ENCODE measurements around the gene RASGRF1.
"Not testable (repeated sequence)": the region's sequence is repeated elsewhere in the genome, so short reads cannot be mapped to it uniquely, and the experiment has no call there.

RASGRF1 gene

DNA sequence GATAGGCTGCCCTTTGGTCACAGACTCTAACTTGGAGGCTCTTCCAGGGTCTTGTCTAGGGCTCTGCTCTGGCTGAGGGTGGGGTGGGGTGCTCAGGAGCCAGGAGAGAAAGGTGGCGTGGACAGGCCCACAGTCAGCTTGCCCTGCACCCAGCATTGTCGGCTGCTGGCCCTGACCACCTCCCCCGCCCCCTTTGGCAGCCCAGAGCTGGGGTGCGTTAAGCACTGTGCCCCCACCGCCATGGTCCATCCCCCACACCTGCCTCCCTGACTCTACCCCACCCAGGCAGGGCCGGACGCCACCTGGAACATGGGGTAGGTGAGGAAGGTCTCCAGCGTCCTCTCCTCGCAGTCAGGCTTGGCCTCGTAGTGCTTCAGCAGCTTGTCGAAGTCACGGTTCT, 58.8 kb downstream of the RASGRF1 start:
- Mint-ChIP-seq H3K9me3 (no peaks in the 10 kb centered on the region), H3K27me3 (peaks cover 24 to 30% of the 10 kb centered on the region in 2 donors), H3K4me1 (no peaks in the 10 kb centered on the region), H3K36me3 (peaks cover 0 to 4% of the 10 kb centered on the region in 2 donors), H3K27ac (no peak overlapping the region), H3K4me3 (no peak overlapping the region)
- DNase-seq (no peak), ATAC-seq (replicated peaks) (no peak)

DNA sequence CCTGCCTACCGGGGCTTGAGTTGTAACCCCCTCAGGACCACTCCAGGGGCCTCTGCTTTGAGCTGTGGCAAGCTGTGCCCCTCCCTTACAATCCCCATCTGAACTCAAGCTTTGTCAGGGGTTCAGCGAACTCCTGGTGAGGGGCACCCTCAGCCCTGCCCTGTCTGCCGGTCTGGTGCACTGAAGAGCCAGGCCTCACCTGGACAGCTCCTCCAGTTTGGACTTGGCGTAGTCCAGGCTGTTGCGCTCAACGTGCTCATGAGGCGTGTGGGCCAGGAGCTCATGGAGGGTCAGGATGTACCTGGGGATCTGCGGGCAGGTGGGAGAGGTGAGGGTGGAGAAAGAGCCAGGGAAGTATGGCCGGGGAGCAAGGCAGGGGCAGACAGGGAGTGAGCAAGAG, 59.4 kb downstream of the RASGRF1 start:
- peaks cover under 1% of the 10 kb centered on the region in 2 donors for H3K4me1 Mint-ChIP-seq
- ATAC-seq (replicated peaks), result no peak
- peaks cover 19 to 26% of the 10 kb centered on the region in 2 donors for H3K27me3 Mint-ChIP-seq
- DNase-seq, result no peak
- H3K36me3 Mint-ChIP-seq, result peaks cover 0 to 4% of the 10 kb centered on the region in 2 donors
- H3K27ac Mint-ChIP-seq, result no peak overlapping the region
- H3K4me3 Mint-ChIP-seq, result no peak overlapping the region
- no peaks in the 10 kb centered on the region for H3K9me3 Mint-ChIP-seq

DNA sequence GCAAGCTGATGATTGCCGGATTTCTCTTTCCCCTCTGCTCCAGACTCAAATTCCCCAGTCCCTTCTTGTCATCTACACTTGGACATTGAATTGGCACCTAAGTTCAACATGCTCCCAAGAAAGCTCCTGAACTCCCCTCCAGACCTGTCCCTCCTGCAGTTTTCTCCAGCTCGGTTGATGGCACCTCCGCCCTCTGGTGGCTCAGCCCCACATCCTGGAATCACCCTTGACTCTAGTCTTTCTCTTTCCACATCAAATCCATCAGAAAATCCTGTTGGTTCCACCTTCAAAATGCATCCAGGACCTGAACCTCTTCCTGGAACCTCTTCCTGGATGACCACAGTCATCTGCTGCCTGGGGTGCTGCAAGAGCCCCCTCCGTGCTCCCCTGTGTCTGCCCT, 60.1 kb downstream of the RASGRF1 start:
- H3K27me3 Mint-ChIP-seq, result peaks cover 15 to 25% of the 10 kb centered on the region in 2 donors
- peaks cover under 1 to 5% of the 10 kb centered on the region in 2 donors for H3K36me3 Mint-ChIP-seq
- H3K27ac Mint-ChIP-seq, result no peak overlapping the region
- no peak for DNase-seq
- ATAC-seq (replicated peaks), result no peak
- H3K4me1 Mint-ChIP-seq, result peaks cover 3 to 8% of the 10 kb centered on the region in 2 donors
- H3K4me3 Mint-ChIP-seq, result no peak overlapping the region
- peaks cover 0 to 1% of the 10 kb centered on the region in 2 donors for H3K9me3 Mint-ChIP-seq

- Mint-ChIP-seq H3K36me3 (peaks cover 12 to 18% of the 10 kb centered on the region in 2 donors), H3K4me1 (peaks cover 17% of the 10 kb centered on the region in 2 donors), H3K27me3 (peaks cover 11 to 20% of the 10 kb centered on the region in 2 donors), H3K9me3 (peaks cover 13 to 18% of the 10 kb centered on the region in 2 donors), H3K4me3 (no peak overlapping the region), H3K27ac (no peak overlapping the region)
- DNase-seq (peak; percentile 37), ATAC-seq (replicated peaks) (peak; percentile 51 to 58)
Measured at GRCh38 chr15:79028411-79028964, 62.1 kb downstream of the RASGRF1 start.

DNA sequence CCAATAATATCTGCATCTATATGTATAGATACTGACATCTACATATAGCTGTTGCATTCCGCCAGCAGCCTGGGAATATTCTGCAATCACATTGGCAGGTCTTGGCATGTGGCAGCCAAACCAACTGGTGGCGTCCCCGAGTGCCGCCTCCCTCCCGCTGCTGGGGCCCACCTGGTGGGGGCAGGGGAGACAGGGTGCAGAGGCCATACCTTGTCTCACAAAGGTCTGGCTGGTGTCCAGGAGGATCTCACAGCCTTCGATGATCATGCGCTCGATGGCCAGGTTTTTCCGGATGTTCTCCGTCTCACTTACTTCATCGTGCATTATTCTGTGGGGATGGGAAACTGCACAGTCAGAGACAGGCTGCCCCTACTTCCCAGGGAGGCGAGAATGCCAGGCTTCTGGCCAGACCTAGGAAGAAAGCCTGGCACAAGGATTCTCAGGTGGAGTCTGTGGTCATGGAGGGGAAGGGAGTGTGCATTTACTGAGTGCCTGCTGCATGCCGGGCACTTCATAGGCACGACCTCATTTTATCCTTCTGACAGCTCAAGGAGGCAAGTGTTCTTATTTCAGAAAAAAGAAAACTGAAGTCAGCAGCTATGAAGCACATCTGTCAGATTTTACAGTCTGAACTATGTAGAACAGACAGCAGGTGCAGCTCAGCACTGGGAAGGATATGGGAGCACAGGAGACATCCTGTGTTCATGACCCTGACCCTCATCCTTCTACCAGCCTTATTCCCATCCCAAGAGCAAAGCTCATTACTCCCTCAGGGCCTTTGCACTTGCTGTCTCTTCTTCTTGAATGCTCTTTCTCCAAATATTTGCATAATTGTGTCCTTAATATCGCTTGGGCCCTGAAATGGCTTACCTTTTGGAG, 62.8 kb downstream of the RASGRF1 start:
- Mint-ChIP-seq H3K9me3 (peaks cover 13 to 18% of the 10 kb centered on the region in 2 donors), H3K27me3 (peaks cover 6 to 20% of the 10 kb centered on the region in 2 donors), H3K4me3 (no peak overlapping the region), H3K27ac (no peak overlapping the region), H3K4me1 (peaks cover 17 to 20% of the 10 kb centered on the region in 2 donors), H3K36me3 (peaks cover 12 to 21% of the 10 kb centered on the region in 2 donors)
- DNase-seq (no peak), ATAC-seq (replicated peaks) (no peak)

DNA sequence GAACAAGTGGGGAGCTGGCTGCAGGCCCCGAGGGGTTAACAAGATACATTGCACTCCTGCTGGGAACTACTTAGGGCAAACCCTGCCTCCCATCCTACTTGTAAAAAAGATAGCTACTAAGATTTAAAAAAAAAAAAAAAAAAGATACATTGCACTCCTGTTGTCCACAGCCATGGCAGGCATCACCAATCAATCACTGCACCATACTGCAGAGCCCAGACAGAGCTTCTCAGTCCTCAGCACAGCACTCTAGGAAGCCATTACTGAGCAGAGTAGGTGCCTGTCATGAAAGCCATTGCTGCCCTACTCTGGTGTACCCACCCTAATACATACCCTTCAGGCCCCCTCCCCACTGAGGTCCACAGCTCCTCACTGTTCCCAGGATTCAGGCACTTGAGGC, 64.8 kb downstream of the RASGRF1 start:
- H3K4me1 Mint-ChIP-seq, result peaks cover 17 to 23% of the 10 kb centered on the region in 2 donors
- H3K9me3 Mint-ChIP-seq, result peaks cover 13 to 18% of the 10 kb centered on the region in 2 donors
- H3K36me3 Mint-ChIP-seq, result peaks cover 12 to 21% of the 10 kb centered on the region in 2 donors
- no peak for ATAC-seq (replicated peaks)
- H3K4me3 Mint-ChIP-seq, result no peak overlapping the region
- no peak overlapping the region for H3K27ac Mint-ChIP-seq
- H3K27me3 Mint-ChIP-seq, result peaks cover 5 to 11% of the 10 kb centered on the region in 2 donors
- no peak for DNase-seq

DNA sequence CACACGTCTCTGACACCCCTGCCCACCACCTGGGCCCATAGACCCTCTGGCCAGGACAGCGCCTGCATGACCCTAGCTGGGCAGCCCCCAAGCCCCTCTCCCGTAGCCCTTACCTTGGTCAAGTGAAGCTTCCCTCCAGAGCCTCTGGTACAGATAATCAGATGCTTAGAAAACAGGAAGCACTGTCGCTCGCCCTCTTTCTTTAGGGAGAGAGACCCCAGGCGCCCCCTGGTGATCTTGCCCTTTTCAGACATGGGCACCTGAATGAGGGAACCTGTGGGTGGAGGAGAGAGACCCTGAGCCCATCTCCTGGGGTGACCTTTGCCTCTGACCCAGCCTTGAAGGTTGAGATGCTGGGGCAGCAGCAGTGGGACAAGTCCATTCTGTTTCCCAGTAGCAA, 65.4 kb downstream of the RASGRF1 start:
- Mint-ChIP-seq H3K27ac (peak overlapping the region; percentile 33), H3K36me3 (peaks cover 12 to 21% of the 10 kb centered on the region in 2 donors), H3K27me3 (peaks cover 5 to 7% of the 10 kb centered on the region in 2 donors), H3K4me1 (peaks cover 17 to 23% of the 10 kb centered on the region in 2 donors), H3K9me3 (peaks cover 13 to 18% of the 10 kb centered on the region in 2 donors), H3K4me3 (peak overlapping the region in 1 of 2 donors; percentile 68)
- ATAC-seq (replicated peaks) (peak; percentile 66 to 75), DNase-seq (peak; percentile 35)

DNA sequence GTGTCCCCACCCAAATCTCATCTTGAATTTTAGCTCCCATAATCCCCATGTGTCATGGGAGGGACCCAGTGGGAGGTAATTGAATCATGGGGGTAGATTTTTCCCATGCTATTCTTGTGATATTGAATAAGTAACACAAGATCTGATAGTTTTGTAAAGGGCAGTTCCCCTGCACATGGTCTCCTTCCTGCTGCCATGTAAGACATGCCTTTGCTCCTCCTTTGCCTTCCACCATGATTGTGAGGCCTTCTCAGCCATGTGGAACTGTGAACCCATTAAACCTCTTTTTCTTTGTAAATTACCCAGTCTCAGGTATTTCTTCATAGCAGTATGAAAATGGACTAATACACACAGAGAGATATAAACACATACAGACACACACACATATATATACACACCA, 66.1 kb downstream of the RASGRF1 start:
- ATAC-seq (replicated peaks); DNase-seq; H3K4me3 Mint-ChIP-seq; H3K27ac Mint-ChIP-seq; H3K27me3 Mint-ChIP-seq: not testable (repeated sequence)
- Mint-ChIP-seq H3K9me3 (peaks cover 13 to 18% of the 10 kb centered on the region in 2 donors), H3K4me1 (peaks cover 17 to 23% of the 10 kb centered on the region in 2 donors), H3K36me3 (peaks cover 12 to 21% of the 10 kb centered on the region in 2 donors)

- H3K36me3 Mint-ChIP-seq, result peaks cover 12 to 21% of the 10 kb centered on the region in 2 donors
- DNase-seq, result no peak
- no peak for ATAC-seq (replicated peaks)
- peaks cover 10 to 12% of the 10 kb centered on the region in 2 donors for H3K27me3 Mint-ChIP-seq
- H3K9me3 Mint-ChIP-seq, result peaks cover 13 to 18% of the 10 kb centered on the region in 2 donors
- no peak overlapping the region for H3K27ac Mint-ChIP-seq
- no peak overlapping the region for H3K4me3 Mint-ChIP-seq
- peaks cover 17 to 25% of the 10 kb centered on the region in 2 donors for H3K4me1 Mint-ChIP-seq
Measured at GRCh38 chr15:79023918-79024317, 66.7 kb downstream of the RASGRF1 start.

GRCh38 chr15:79023546-79023890, 67.1 kb downstream of the RASGRF1 start:
- Mint-ChIP-seq H3K27ac (no peak overlapping the region), H3K9me3 (peaks cover 13 to 18% of the 10 kb centered on the region in 2 donors), H3K4me3 (no peak overlapping the region), H3K4me1 (peaks cover 21 to 29% of the 10 kb centered on the region in 2 donors), H3K27me3 (peaks cover 10 to 12% of the 10 kb centered on the region in 2 donors), H3K36me3 (peaks cover 12 to 21% of the 10 kb centered on the region in 2 donors)
- ATAC-seq (replicated peaks) (no peak), DNase-seq (no peak)

DNA sequence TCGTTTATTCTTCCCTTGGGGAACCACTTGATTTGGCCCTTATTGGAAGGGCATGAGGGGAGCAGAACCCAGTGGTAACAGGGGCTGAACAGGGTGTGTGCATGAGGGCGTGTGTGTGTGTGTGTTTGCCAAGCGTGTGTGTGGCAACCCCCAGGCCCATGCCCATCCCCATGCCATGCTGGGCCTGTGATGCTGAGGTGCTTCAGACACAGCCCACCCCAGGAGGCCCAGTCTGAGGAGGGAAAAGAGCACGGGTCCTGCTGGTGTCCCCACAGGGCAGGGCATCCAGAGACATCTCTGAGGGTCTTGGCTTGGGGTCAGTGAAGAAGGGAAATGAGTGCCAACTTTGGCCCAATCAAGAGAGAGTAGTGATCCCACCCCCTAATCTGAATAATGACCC, 71.6 kb downstream of the RASGRF1 start:
- H3K9me3 Mint-ChIP-seq, result peaks cover 2 to 3% of the 10 kb centered on the region in 2 donors
- peaks cover 5% of the 10 kb centered on the region in 2 donors for H3K27me3 Mint-ChIP-seq
- peaks cover 11 to 33% of the 10 kb centered on the region in 2 donors for H3K4me1 Mint-ChIP-seq
- DNase-seq (no peak), ATAC-seq (replicated peaks) (no peak)
- no peak overlapping the region for H3K4me3 Mint-ChIP-seq
- H3K27ac Mint-ChIP-seq, result peak overlapping the region; percentile 51
- peaks cover 0 to 6% of the 10 kb centered on the region in 2 donors for H3K36me3 Mint-ChIP-seq

DNA sequence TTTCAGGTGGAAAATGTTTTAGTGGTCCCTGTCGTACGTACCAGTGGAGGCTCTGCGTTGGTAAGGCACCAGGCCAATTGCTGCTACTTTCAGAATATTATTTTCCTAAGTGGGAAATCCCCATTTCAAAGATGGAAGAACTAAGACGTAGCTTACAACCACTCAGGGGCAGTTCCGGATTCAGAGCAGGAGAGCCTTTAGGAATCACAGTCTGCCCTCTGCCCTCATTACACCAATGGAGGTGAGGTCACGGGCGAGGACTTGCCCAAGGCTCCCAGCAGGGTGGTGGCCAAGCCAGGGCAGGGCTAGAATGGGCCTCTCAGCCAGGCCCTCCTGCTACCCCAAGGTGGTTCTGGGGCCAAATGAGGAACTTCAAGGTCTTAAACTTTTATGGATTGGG, 72.6 kb downstream of the RASGRF1 start:
- ATAC-seq (replicated peaks) (peak; percentile 2 to 65), DNase-seq (no peak)
- Mint-ChIP-seq H3K36me3 (no peaks in the 10 kb centered on the region), H3K27ac (peak overlapping the region; percentile 51), H3K27me3 (peaks cover 5% of the 10 kb centered on the region in 2 donors), H3K4me1 (peaks cover 11 to 28% of the 10 kb centered on the region in 2 donors), H3K9me3 (no peaks in the 10 kb centered on the region), H3K4me3 (no peak overlapping the region)

- Mint-ChIP-seq H3K9me3 (no peaks in the 10 kb centered on the region), H3K27me3 (peaks cover 5% of the 10 kb centered on the region in 2 donors), H3K36me3 (no peaks in the 10 kb centered on the region), H3K27ac (peak overlapping the region; percentile 73), H3K4me1 (peaks cover 11 to 25% of the 10 kb centered on the region in 2 donors), H3K4me3 (peak overlapping the region in 1 of 2 donors; percentile 70)
- DNase-seq (no peak), ATAC-seq (replicated peaks) (no peak)
Measured at GRCh38 chr15:79016527-79017170, 73.9 kb downstream of the RASGRF1 start.

DNA sequence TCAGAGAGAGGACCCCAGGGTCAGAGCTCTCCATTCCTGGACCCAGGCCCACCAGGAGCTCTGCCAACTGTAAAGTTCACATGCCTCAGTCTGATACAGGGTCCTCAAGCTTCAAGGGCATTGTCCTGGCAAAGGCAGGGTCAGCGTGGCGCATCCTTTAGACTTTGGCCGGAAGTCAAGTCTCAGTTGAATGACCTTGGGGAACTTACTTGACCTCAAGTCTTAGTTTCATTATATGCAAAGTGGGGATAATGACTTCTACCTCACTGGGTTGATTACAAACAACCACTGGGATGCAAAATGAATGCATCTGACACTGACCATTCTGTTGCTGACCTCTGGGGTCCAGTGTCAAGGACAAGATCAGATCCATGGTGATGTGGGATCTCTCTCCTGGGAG, 75.2 kb downstream of the RASGRF1 start:
- Mint-ChIP-seq H3K27ac (peak overlapping the region; percentile 59), H3K36me3 (no peaks in the 10 kb centered on the region), H3K27me3 (peaks cover 5 to 12% of the 10 kb centered on the region in 2 donors), H3K9me3 (no peaks in the 10 kb centered on the region), H3K4me1 (peaks cover 11 to 27% of the 10 kb centered on the region in 2 donors), H3K4me3 (no peak overlapping the region)
- ATAC-seq (replicated peaks) (peak in 1 of 2 donors; percentile 29), DNase-seq (no peak)

Data from stimulated activated naive B cell treated with anti-CD40 and anti-IgM and Interleukin-4, amounts not matched to agents 10 μg/mL and 1 μg/mL and 100 μg/mL, for 72 hours (primary cell).